C4-2B (cell line): ENCODE measurements around the gene FXYD3.

Source experiments
- ZFX ChIP-seq: fragments of 450-650 bp; IDR thresholded peaks from 2 replicates; pipeline ENCODE4 v1.6.1; 2017
- TF ChIP-seq, protein P1 (sequence below): fragments of 450-650 bp; conservative IDR thresholded peaks from 2 replicates; pipeline ENCODE4 v1.5.1; 2017; ENCODE audit warnings: mild to moderate bottlenecking

DNA sequence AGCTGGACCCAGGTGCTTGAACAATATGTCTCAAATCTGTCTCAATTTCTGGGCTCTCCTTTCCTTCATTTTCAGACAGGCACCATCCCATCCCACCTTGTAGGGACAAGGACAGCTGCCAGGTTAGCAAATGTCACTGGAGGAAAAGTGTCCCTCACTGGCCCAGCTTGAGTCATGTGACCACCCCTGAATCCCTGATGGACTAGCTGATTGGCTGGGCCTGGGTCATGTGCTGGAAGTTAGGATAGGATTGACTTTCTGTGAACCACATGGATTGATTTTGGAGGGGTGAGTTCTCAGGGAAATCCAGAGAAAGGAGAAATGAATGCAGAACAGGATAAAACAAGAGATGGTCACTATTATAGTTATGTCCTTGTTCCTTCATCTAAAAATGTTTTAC is 28.2 kb upstream of the FXYD3 start:
- TF ChIP-seq, protein P1, sequence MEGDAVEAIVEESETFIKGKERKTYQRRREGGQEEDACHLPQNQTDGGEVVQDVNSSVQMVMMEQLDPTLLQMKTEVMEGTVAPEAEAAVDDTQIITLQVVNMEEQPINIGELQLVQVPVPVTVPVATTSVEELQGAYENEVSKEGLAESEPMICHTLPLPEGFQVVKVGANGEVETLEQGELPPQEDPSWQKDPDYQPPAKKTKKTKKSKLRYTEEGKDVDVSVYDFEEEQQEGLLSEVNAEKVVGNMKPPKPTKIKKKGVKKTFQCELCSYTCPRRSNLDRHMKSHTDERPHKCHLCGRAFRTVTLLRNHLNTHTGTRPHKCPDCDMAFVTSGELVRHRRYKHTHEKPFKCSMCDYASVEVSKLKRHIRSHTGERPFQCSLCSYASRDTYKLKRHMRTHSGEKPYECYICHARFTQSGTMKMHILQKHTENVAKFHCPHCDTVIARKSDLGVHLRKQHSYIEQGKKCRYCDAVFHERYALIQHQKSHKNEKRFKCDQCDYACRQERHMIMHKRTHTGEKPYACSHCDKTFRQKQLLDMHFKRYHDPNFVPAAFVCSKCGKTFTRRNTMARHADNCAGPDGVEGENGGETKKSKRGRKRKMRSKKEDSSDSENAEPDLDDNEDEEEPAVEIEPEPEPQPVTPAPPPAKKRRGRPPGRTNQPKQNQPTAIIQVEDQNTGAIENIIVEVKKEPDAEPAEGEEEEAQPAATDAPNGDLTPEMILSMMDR: no peak
- no peak for TF ChIP-seq ZFX
